ENCODE results near the gene KIAA1217.
"Not testable (repeated sequence)": the region's sequence is repeated elsewhere in the genome, so short reads cannot be mapped to it uniquely, and the experiment has no call there.

KIAA1217 gene

DNA sequence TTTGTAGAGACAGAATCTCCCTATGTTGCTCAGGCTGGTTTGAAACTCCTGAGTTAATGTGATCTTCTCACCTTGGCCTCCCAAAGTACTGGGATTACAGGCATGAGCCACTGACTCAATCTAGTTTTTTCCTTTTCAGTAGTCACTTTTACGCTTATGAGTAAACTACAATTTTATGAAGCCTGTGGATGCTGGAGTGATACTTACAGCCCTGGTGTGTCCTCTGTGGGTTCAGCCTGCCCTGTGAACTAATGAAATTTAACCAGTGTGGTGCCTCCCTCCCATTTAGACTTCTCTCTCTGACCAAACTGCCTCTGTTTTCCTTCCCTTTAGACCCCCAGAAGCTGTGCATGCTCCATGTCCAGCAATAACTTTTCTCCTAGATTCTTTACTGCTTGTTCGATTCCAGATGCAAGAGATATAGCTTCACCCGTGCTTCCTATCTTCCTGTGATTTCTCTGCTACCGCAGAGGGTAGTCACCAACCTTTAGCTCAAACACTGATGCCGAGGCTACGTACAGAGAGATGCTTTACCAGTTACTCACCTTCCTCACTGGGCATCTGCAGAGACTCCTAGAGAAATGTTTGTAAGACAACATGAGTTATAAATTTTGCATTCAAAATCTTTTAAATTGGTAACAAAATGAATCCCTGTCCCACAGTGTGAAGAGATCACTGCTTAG is 90.8 kb downstream of the KIAA1217 start:
- no peak for DNase-seq

DNA sequence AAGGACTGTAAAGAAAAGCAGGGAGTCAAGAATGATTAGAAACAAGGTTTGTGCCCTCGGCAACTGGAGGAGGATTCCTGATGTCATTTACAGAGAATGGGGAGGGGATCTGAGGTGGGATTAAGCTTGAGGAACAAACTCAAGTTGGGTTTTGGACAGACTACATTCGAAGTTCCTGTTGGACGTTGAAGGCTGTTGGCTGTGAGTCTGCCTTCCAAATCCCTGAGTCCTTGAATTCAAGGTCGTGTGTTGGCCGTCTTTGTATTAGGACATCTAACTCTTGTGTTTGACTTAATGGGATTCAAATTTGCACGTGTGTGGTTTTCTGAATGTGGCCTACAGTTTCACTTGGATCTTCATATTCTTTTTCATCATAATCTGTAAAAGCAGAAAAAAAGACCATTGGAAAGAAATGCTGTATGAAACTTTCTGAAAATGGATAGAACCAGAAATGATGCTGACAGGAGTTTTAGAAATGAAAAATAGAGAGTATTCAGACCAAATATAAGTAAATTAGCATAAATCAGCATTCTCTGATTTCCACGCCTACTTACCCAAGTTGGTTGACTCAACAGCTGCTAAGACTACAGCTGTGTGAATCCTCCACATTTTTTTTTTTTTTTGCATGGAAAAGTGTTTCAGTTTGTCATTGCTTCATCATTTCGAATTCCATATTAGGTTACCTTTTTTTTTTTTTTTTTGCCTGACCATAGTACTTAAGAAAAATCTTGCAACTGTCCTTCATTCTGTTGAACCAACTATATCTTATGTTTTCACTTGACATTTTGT is 94.8 kb downstream of the KIAA1217 start:
- no peak for DNase-seq

DNA sequence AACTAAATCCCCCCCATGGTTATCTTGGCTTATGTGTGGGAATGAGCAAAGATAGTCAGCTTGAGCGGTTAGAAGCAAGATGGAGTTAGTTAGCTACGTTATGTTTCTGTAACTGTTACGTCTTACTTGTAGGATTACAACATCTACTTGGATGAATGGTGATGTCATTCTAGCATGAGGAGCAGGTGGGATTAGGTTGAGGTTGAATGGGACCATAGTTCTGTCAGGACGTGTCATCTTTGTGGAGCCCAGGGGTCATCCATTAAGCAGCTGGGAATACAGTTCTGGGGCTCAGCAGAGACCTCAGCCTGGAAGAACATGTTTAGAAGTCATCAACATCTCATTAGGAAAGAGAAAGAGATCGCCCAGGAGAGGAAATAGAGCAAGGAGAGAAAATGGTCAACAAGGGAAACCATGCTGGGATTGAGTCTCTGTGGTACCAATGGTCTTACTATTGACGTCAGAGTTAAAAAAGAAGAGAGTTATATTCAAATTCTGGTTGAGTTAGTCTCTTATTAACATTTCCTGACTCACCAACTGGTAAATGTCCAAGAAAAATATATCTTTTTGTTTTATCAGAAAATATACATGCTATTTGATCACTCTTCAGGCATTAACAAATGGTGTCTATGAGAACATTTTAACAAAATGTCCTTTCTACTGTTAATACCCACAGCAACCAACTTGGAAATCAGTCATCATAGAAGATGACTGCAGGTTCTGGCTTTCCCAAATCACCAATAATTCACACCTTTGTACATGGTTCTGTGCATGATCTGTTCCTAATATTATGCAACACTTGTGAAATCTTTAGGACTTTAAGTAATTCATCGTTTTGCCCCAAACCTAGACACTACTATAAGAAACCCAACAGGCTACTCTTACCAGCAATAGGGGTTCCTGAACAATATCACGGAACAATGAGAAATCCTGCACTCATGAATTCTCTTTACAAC is 96.9 kb downstream of the KIAA1217 start:
- no peak for DNase-seq

DNA sequence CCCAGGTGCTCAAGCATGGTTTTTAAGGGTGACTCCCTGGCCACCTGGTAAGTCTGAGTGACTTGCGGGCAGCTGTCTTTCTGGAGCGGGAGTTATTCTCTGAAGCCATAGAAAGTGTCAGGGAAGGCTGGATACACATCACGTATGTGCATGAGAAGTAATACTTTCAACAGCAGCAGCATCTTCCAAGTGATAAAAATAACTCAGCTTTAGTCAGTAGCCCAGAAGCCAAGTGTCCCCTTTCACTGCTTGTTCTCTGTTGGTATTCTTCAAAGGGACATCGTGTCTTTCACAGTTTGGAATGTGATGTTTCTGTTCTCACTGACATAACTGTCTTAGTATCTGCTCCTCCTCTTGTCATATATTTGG is 97.6 kb downstream of the KIAA1217 start:
- no peak for DNase-seq

DNA sequence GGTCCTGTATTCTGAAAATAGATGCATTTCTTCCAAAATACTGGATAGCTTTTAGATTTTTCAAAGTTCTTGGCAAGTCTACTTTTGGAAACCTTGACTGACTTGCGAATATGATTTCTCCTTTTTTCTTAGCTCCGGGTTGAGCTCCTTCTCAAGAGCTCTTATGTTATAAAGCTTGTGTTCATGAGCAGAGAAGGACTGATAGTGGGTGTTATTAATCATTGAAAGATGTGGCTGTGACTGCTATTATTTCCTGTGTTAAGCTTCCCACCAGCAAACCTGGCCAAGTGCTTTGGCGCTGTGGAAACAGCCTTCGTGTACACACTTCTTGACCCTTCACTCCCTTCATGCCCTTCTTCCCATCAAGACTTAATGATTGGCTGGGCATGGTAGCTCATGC is 98.2 kb downstream of the KIAA1217 start:
- no peak for DNase-seq

DNA sequence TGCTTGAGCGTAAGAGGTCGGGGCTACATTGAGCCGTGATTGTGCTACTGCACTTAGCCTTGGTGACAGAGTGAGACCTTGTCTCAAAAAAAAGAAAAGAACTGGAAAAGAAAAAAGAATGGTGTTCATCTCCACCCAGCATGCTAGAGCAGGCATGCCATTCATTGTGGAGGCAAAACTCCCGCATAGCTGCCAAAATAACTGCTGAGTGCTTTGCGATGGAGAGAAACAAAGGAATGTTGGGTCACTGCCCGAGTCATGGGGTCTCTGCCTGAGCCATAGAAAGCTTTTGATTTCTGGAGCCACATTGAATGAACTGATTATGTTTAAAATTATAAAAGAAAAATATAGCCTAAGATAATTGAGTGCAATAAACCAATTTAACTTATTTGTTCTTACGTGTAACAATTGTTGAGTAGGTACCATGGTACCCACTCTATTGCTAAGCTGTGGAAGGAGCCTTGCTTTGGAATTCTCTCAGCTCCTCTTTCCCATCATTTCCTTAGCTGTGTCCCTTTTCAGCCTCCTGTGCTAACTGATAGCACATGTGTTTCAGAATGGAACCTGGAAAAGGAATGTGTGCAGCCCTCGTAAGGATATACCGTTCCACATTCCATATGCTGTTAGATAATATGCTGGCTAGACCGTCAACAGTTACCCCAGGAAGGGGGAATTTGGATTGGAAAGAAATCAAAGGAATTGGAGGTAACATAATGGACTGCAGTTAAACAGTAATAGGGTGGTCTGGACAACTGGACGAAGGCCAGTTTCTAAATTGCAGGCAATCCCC is 99.0 kb downstream of the KIAA1217 start:
- DNase-seq: no peak

DNA sequence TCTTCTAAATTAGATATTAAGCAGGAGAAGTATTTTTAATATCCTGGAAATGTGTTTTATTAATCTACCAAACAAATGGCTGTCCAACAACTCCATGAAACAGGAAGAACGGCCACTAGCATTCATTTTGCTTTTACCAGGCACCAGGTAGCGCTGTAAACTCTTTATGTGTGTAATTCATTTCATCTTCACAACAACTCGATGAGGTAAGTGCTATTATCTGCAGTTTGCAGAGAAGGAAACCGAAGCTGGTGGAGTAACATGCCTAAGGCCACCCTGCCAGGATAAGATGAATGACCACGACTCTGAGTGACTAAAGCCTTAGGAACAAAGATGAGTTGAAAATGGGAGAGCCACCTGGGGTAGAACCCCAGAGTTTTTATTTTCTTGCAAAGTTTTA is 101.2 kb downstream of the KIAA1217 start:
- DNase-seq: no peak

DNA sequence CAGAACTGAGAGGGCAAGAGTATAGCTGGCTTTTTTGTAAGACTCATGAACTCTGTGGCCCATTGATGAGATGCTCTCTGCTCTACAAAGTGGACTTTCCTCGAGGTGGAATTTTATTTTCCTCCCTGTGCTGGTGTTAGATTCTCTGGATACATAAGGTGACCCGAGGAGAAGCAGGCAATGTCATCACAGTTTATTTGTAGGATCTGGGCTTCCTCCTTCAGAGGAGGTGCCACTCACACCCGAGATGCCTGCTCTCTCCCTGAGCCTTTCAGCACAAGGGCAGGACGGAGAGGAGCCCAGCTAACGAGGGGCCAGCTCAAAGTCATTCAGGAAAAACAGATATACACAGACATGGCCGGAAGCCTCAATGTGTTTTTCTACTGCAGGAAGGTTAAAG is 103.0 kb downstream of the KIAA1217 start:
- no peak for DNase-seq

DNA sequence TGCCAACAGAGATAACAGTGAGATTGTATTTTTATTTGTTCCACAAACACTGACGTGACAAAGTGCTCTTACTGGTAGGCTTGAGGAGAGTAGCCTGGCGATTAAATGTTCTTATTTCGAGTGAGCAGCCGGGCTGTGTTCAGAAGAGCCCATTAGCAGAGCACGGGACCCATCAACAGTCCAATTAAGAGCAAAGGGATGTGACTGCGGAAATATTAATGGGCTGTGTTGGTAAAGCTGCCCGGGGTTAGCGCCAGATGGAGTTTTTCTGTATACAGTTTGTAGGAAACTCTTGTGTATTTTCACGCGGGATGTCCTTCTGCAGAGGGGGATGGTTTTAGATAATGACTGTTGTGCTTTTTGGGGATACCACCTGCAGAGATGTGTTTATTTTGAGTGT is 104.3 kb downstream of the KIAA1217 start:
- DNase-seq: no peak

DNA sequence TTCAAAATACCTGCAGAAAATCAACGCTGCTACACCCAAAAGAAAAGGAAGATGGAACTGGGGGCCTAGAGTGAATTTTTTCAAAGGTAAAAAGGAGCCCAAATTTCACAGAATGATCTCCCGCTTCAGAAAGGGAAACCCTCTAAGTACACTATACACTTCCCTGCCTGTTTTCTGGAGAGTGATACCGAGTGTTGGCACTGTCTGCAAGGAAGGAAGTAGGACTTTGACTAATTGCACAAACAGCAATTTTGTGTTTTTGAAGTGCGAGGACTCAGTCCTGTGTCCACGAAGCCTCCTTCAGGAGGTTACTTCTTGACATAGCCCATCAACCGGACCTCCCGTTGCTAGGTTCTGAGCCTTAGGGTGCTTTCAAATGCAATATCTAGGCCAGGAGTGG is 106.3 kb downstream of the KIAA1217 start:
- no peak for DNase-seq

DNA sequence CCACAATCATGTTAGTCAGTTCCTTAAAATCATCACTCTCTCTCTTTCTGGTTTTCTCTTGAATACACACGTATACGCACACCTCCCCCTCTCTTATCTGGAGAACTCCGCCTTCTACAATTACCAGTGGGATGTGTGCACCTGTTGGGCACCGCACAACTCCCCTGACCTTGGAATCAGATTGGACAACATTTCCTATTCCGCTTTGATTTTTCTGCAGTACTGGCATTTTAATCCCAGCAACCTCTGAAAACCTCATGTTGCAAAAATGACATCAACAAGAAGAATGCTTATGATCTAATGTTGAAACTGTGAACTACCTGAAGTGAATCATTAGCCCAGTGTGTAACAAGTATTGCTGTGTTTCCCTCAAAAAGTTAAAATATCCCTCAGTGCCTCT is 109.6 kb downstream of the KIAA1217 start:
- DNase-seq: no peak

DNA sequence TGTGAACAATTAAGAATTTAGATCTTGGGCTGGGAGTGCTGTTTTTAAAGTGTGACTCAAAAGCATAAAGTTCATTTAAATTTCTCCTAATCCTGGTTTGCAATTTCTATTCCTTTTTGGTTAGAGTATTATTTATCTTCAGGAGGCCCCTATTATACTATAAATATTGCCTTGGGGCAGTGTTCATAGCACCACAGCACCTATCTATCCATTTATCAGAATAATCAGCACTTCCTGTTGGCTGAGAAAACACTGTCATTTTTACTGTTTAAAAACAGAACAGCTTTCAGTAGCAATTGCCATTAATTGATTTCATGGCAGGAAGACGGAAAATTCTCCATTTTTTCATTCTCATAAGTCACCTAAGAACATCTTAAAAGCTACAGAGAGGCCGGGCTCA is 111.4 kb downstream of the KIAA1217 start:
- no peak for DNase-seq

DNA sequence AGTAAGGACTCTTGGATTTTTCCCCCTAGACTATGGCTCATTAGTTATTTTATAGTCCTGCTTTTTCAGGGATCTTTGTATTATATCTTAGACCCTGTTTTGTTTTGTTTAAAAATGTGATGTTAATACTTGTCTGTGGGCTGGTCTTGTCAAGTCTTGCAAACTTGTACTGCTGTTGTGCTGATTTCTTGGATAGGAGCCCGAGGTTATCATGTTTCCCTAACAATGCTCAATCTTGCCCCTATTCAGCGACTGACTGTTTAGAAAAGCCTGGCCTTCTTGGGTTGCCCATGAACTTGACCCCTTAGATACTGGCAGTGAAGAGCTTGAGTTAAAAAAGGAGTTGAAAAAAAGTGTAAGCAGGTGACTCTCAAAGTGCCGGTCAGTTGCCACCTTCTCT is 115.7 kb downstream of the KIAA1217 start:
- DNase-seq: no peak

DNA sequence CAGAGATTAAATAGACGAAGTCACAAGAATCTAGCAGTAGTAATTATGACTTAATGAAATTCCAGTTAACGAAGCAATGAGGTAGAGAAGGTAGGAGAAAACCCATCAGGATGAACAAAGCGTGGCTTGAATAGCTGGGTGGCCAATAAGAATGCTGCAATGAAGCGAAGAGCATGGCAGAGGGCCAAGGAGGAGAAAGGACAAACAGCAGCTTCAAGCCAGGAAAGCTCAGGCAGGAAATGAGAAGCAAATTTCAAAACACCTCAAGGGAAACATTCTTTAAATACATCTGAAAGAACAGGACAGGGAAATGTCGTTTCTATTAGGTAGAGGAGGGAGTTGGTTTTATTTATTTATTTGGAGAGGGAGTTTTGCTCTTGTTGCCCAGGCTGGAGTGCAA is 122.5 kb downstream of the KIAA1217 start:
- no peak for DNase-seq

DNA sequence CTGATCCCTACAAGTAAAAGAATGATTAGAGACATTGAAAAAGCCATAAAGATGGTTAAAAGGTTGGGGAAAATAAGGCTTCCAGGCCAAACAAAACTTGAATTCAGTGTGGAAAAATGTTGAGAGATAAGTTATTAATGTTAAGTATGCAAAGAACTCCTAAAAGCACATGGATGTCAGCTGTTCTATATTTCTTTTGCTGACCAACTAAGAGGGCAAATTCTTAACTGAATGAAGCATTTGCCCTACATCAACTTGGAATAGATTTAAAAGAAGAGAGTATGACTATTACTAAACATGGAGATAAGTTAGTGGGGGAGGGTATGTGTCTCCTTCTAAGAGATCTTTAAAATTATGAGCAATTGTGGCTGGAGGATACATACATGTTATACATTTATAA is 124.8 kb downstream of the KIAA1217 start:
- DNase-seq: no peak

DNA sequence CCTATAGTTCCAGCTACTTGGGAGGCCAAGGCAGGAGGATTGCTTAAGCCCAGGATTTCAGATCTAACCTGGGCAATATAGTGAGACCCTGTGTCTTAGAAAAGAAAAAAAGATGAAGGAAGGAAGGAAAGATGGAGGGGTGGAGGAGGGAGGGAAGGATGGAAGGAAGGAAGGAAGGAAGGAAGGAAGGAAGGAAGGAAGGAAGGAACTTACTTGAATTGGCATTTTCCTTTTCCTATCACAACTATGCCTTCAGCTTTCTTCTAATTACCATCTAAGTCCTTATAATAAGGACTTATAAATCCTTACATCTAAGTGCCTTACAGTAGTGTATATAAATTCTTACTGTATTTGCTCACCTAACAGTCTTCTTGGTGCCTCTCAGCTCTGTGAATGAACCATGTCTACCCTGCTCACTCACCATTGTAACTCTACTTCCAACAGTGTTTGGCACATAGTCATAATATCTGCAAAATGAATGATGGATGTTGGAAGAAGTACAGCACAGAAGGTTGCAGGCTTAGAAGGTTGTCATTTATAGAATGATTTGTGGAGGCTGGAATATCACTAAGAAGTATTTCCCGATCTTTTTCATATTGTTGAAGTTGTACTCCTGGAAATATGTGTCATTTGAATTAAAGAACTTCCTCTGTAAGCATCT is 125.5 kb downstream of the KIAA1217 start:
- no peak for DNase-seq

DNA sequence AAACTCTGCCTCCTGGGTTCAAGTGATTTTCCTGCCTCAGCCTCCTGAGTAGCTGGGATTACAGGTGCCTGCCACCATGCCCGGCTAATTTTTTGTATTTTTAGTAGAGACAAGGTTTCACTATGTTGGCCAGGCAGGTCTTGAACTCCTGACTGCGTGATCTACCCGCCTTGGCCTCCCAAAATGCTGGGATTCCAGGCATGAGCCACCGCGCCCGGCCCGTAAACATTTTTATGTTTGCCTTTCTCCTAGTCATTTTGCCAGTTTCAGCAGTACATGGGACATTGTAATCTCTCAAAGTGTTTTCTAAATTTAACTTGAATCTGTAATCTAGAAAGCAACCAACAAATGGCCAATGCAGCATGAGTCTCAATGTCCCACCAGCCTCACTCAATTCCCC is 128.8 kb downstream of the KIAA1217 start:
- DNase-seq: not testable (repeated sequence)

DNA sequence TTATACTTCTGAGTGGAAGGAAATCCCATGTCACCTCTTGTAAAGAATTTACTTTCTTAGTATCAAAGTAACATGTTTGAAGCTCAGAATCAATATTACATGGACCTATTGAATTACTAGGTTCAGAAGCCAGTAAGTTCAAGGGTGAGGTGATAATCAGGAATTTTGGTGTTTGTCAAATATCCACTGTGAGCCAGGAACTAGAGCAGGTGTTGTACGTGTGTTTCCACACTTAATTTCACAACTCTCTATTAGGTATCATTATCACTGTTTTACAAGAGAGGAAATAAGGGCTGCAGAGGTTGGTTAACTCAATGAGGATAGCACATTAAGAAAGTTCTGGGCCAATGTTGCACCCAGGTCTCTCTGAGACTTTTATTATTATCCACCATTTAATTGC is 130.4 kb downstream of the KIAA1217 start:
- DNase-seq: no peak

DNA sequence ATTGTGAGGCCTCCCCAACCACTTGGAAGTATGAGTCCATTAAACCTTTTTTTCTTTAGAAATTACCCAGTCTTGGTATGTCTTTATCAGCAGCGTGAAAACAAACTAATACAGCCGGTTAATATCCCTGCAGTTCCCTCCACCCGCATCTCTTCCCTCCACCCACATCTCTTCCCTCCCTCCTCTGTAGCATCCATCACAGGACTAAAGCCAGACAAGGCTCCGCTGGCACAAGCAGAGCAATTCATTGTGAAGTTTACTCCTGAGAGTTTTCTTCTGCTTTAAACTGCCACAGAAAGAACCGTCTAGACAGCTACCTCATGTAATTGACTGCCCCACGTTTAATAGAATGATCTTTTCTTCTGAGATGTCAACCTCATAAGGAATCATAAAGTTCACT is 131.5 kb downstream of the KIAA1217 start:
- DNase-seq: no peak

DNA sequence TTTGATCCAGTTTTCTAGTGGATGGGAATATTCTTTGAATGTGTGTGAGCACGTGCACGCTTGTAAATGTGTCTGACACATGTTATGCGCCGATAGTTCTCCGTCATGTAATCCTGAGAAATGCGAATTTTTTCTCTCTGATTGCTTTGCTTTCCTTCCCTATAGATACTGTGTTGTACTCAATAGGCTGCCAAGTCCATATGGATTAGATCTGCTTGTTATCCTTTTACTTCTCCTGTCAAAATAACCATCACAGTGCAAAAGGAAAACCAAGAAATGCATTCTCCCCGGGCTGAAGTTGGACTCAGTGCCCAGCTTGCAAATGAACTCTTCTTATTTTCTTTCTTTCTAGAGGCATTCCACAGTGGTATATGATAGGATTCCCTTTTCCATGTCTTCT is 131.9 kb downstream of the KIAA1217 start:
- no peak for DNase-seq

DNA sequence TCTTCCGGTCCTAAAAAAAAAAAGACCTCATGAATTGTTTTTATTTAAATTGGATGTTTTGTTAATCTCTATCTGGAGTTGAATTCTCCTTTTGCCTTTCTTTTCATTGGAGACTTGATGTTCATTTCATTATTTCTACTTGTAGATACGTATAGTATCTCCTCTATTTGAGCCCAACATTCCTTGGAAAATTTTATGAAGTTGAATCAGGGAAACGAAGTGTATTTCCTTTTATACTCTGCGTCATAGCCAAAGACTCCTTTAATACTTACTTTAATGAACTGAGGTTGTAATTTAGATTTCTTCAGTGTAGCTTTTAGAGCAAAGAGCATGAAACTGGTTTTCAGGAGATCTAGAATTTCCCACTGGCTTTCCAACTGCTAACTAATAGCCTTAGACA is 132.4 kb downstream of the KIAA1217 start:
- DNase-seq: no peak

DNA sequence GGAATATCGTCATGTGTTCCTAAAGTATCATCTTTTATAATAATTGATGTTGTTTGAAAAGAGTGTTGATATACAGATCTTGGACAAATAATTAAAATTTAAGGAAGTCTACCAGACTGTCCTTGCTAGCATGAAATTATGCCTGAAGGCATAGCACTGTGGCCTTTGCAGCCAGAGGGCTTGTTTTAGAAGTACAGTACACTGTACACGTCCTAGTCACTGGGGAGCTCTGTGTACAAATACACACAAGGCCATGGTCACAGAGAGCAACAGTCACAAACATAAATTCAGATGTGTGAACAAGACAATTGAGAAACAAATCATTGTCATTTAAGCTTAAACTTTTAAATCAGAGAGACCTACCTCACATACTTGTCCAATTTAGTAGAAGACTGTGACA is 133.0 kb downstream of the KIAA1217 start:
- no peak for DNase-seq
